ENCODE data around the gene DPH2. TPM values are rescaled to one million over a fixed set of nuclear protein-coding genes. Genes with fewer than 3 reads are reported as not detected.

DPH2 gene
- total RNA-seq, 2 donors from 2014 or later: 24.7 to 59.4 TPM

- no peaks in the 10 kb centered on the region for H3K27me3 Mint-ChIP-seq
- ATAC-seq (replicated peaks): no peak
- peaks cover 35% of the 10 kb centered on the region for H3K36me3 Mint-ChIP-seq (ENCODE audit: low read depth)
- peak overlapping the region; percentile 86 for H3K27ac Mint-ChIP-seq
- H3K9me3 Mint-ChIP-seq: no peaks in the 10 kb centered on the region
- H3K4me1 Mint-ChIP-seq: peaks cover 13% of the 10 kb centered on the region
- H3K4me3 Mint-ChIP-seq: peak overlapping the region; percentile 92
Observed at GRCh38 chr1:43970502-43970901, 692 bp downstream of the DPH2 start.

GRCh38 chr1:43970911-43971310 is 1.1 kb downstream of the DPH2 start:
- Mint-ChIP-seq H3K4me1 (peaks cover 13% of the 10 kb centered on the region), H3K36me3 (ENCODE audit: low read depth) (peaks cover 38% of the 10 kb centered on the region), H3K4me3 (peak overlapping the region; percentile 92), H3K27ac (peak overlapping the region; percentile 86), H3K9me3 (no peaks in the 10 kb centered on the region), H3K27me3 (no peaks in the 10 kb centered on the region)
- no peak for ATAC-seq (replicated peaks)

- H3K9me3 Mint-ChIP-seq: no peaks in the 10 kb centered on the region
- peaks cover 17% of the 10 kb centered on the region for H3K4me1 Mint-ChIP-seq
- no peak for ATAC-seq (replicated peaks)
- H3K36me3 Mint-ChIP-seq (ENCODE audit: low read depth): peaks cover 43% of the 10 kb centered on the region
- no peak overlapping the region for H3K27ac Mint-ChIP-seq
- no peaks in the 10 kb centered on the region for H3K27me3 Mint-ChIP-seq
- peak overlapping the region; percentile 92 for H3K4me3 Mint-ChIP-seq
Observed at GRCh38 chr1:43971336-43971980, 1.6 kb downstream of the DPH2 start.

GRCh38 chr1:43973981-43974442 is 4.2 kb downstream of the DPH2 start:
- peaks cover 37% of the 10 kb centered on the region for H3K4me1 Mint-ChIP-seq
- H3K36me3 Mint-ChIP-seq (ENCODE audit: low read depth): peaks cover 66% of the 10 kb centered on the region
- H3K27me3 Mint-ChIP-seq: no peaks in the 10 kb centered on the region
- ATAC-seq (replicated peaks): no peak
- H3K9me3 Mint-ChIP-seq: no peaks in the 10 kb centered on the region
- H3K27ac Mint-ChIP-seq: peak overlapping the region; percentile 93
- peak overlapping the region; percentile 97 for H3K4me3 Mint-ChIP-seq

- peak within 1 kb of the TSS; percentile 93 for H3K27ac Mint-ChIP-seq
- H3K36me3 Mint-ChIP-seq (ENCODE audit: low read depth): peaks cover 67% of the 10 kb centered on the region
- H3K4me3 Mint-ChIP-seq: peak within 1 kb of the TSS; percentile 97
- peaks cover 37% of the 10 kb centered on the region for H3K4me1 Mint-ChIP-seq
- peak; percentile 83 for ATAC-seq (replicated peaks)
- no peaks in the 10 kb centered on the region for H3K9me3 Mint-ChIP-seq
- no peaks in the 10 kb centered on the region for H3K27me3 Mint-ChIP-seq
Observed at GRCh38 chr1:43974443-43975248, 4.8 kb downstream of the DPH2 start, which contains the start of gene ATP6V0B. ATP6V0B (plus strand) TSS chr1:43974960; CDS start chr1:43975041, 81 bp downstream.

GRCh38 chr1:43975249-43975961 is 5.6 kb downstream of the DPH2 start:
- peaks cover 38% of the 10 kb centered on the region for H3K4me1 Mint-ChIP-seq
- no peak for ATAC-seq (replicated peaks)
- H3K9me3 Mint-ChIP-seq: no peaks in the 10 kb centered on the region
- peak overlapping the region; percentile 65 for H3K27ac Mint-ChIP-seq
- peak overlapping the region; percentile 97 for H3K4me3 Mint-ChIP-seq
- peaks cover 72% of the 10 kb centered on the region for H3K36me3 Mint-ChIP-seq (ENCODE audit: low read depth)
- no peaks in the 10 kb centered on the region for H3K27me3 Mint-ChIP-seq

- H3K27me3 Mint-ChIP-seq: no peaks in the 10 kb centered on the region
- H3K4me3 Mint-ChIP-seq: peak overlapping the region; percentile 97
- H3K27ac Mint-ChIP-seq: peak overlapping the region; percentile 65
- H3K4me1 Mint-ChIP-seq: peaks cover 43% of the 10 kb centered on the region
- no peak for ATAC-seq (replicated peaks)
- H3K36me3 Mint-ChIP-seq (ENCODE audit: low read depth): peaks cover 68% of the 10 kb centered on the region
- no peaks in the 10 kb centered on the region for H3K9me3 Mint-ChIP-seq
Observed at GRCh38 chr1:43976045-43976444, 6.2 kb downstream of the DPH2 start.

GRCh38 chr1:43976890-43977289 is 7.1 kb downstream of the DPH2 start:
- H3K4me1 Mint-ChIP-seq: peaks cover 43% of the 10 kb centered on the region
- H3K36me3 Mint-ChIP-seq (ENCODE audit: low read depth): peaks cover 65% of the 10 kb centered on the region
- H3K4me3 Mint-ChIP-seq: peak overlapping the region; percentile 97
- ATAC-seq (replicated peaks): no peak
- H3K27me3 Mint-ChIP-seq: no peaks in the 10 kb centered on the region
- peak overlapping the region; percentile 7 for H3K27ac Mint-ChIP-seq
- no peaks in the 10 kb centered on the region for H3K9me3 Mint-ChIP-seq

- Mint-ChIP-seq H3K4me3 (peak overlapping the region; percentile 97), H3K4me1 (peaks cover 46% of the 10 kb centered on the region), H3K36me3 (ENCODE audit: low read depth) (peaks cover 57% of the 10 kb centered on the region), H3K27ac (peak overlapping the region; percentile 7), H3K9me3 (no peaks in the 10 kb centered on the region), H3K27me3 (no peaks in the 10 kb centered on the region)
- ATAC-seq (replicated peaks): no peak
Observed at GRCh38 chr1:43977376-43978263, 7.8 kb downstream of the DPH2 start.

- Mint-ChIP-seq H3K36me3 (ENCODE audit: low read depth) (peaks cover 56% of the 10 kb centered on the region), H3K27me3 (no peaks in the 10 kb centered on the region), H3K4me1 (peaks cover 47% of the 10 kb centered on the region), H3K4me3 (peak overlapping the region; percentile 97), H3K27ac (peak overlapping the region; percentile 71), H3K9me3 (no peaks in the 10 kb centered on the region)
- no peak for ATAC-seq (replicated peaks)
Observed at GRCh38 chr1:43978264-43978550, 8.4 kb downstream of the DPH2 start.

GRCh38 chr1:43978551-43979260 is 8.9 kb downstream of the DPH2 start, which contains the start of gene B4GALT2:
B4GALT2 (plus strand) TSS chr1:43979210; CDS start chr1:43981161, 1,951 bp downstream.
- peaks cover 42% of the 10 kb centered on the region for H3K4me1 Mint-ChIP-seq
- peak within 1 kb of the TSS; percentile 71 for H3K27ac Mint-ChIP-seq

GRCh38 chr1:43979261-43979527 is 9.4 kb downstream of the DPH2 start:
- peak overlapping the region; percentile 97 for H3K4me3 Mint-ChIP-seq
- peaks cover 40% of the 10 kb centered on the region for H3K4me1 Mint-ChIP-seq
- H3K27ac Mint-ChIP-seq: no peak overlapping the region
- H3K9me3 Mint-ChIP-seq: no peaks in the 10 kb centered on the region
- ATAC-seq (replicated peaks): no peak
- no peaks in the 10 kb centered on the region for H3K27me3 Mint-ChIP-seq
- peaks cover 55% of the 10 kb centered on the region for H3K36me3 Mint-ChIP-seq (ENCODE audit: low read depth)

More at GRCh38 chr1:43978551-43979260, 8.9 kb downstream of the DPH2 start, which contains the start of gene B4GALT2:
- ATAC-seq (replicated peaks): peak; percentile 30
- Mint-ChIP-seq H3K36me3 (ENCODE audit: low read depth) (peaks cover 56% of the 10 kb centered on the region), H3K27me3 (no peaks in the 10 kb centered on the region), H3K4me3 (peak within 1 kb of the TSS; percentile 97), H3K9me3 (no peaks in the 10 kb centered on the region)

GRCh38 chr1:43979528-43980254 is 9.9 kb downstream of the DPH2 start:
- Mint-ChIP-seq H3K27me3 (no peaks in the 10 kb centered on the region), H3K9me3 (no peaks in the 10 kb centered on the region), H3K4me3 (peak overlapping the region; percentile 83), H3K36me3 (ENCODE audit: low read depth) (peaks cover 53% of the 10 kb centered on the region), H3K27ac (peak overlapping the region; percentile 40), H3K4me1 (peaks cover 40% of the 10 kb centered on the region)
- peak; percentile 33 for ATAC-seq (replicated peaks)
